H1 (cell line): ENCODE results near the gene FKBP5. TPM values are rescaled to one million over a fixed set of nuclear protein-coding genes. Genes with fewer than 3 reads are reported as not detected.

Experiments
- CTCF ChIA-PET: fragments of 300-600 bp; sonication (Branson Sonifier 250); formaldehyde crosslinking; loops from one replicate; lab custom pipeline; 2021; ENCODE audit not compliant: partially characterized antibody; lab: Charles Lee
- POLR2A ChIA-PET: fragments of 300-600 bp; sonication (Branson Sonifier 250); formaldehyde crosslinking; loops from one replicate; lab custom pipeline; 2021; ENCODE audit warnings: inconsistent platforms; ENCODE audit not compliant: partially characterized antibody; lab: Charles Lee
- DNase-seq, 2 experiments: peaks; one replicate each; pipeline versions ENCODE4 v3.0.0 to v3.0.0-alpha.2; 2010 to 2022; ENCODE audit warnings: low spot score in 2 of 2, low read depth in 1 of 2, mixed read lengths in 1 of 2
- FAIRE-seq: peaks from 2 replicates; lab custom pipeline; 2011; peaks lifted over from hg19 to GRCh38; lab: Jason Lieb, UNC
- H2AFZ ChIP-seq: 2 replicates; pipeline ENCODE4 v1.8.1; 2012; ENCODE audit warnings: low read length, inconsistent platforms
- H2AK5ac ChIP-seq: 2 replicates; pipeline ENCODE4 v1.6.1; 2013; ENCODE audit warnings: low read depth, low read length
- H2BK120ac ChIP-seq: replicated peaks from 2 replicates; pipeline ENCODE3; 2013; ENCODE audit warnings: low read depth, low read length, inconsistent platforms
- H2BK12ac ChIP-seq: 2 replicates; pipeline ENCODE4 v1.6.1; 2013; ENCODE audit warnings: low read depth, low read length
- H2BK15ac ChIP-seq: 2 replicates; pipeline ENCODE4 v1.6.1; 2013; ENCODE audit warnings: low read length
- H2BK20ac ChIP-seq: 2 replicates; pipeline ENCODE4 v1.6.1; 2013; ENCODE audit warnings: low read length
- H2BK5ac ChIP-seq: 2 replicates; pipeline ENCODE4 v1.6.1; 2013; ENCODE audit warnings: low read depth, low read length
- H3K14ac ChIP-seq: 2 replicates; pipeline ENCODE4 v1.6.1; 2013; ENCODE audit warnings: inconsistent platforms; ENCODE audit not compliant: insufficient read length
- H3K18ac ChIP-seq: 2 replicates; pipeline ENCODE4 v1.6.1; 2013; ENCODE audit warnings: low read length; ENCODE audit errors: extremely low read depth
- H3K23ac ChIP-seq: 2 replicates; pipeline ENCODE4 v1.6.1; 2013; ENCODE audit warnings: inconsistent platforms; ENCODE audit not compliant: insufficient read length
- H3K23me2 ChIP-seq: 2 replicates; pipeline ENCODE4 v1.6.1; 2013; ENCODE audit warnings: low read depth, low read length
- H3K27ac ChIP-seq: 2 replicates; pipeline ENCODE4 v1.6.1; 2011; ENCODE audit warnings: low read depth, low read length, inconsistent platforms
- H3K27me3 ChIP-seq, 4 experiments: replicated peaks in 1 of 4; 1 replicate in 1 of 4; 2 replicates in 3 of 4; pipeline versions ENCODE4 v1.6.1 to v1.8.1; 2011 to 2013; ENCODE audit warnings: low read length in 3 of 4, mild to moderate bottlenecking in 3 of 4, inconsistent platforms in 2 of 4, mixed read lengths in 2 of 4, moderate library complexity in 1 of 4; ENCODE audit not compliant: control insufficient read depth in 3 of 4, insufficient read depth in 3 of 4; ENCODE audit errors: extremely low read depth in 1 of 4
- H3K36me3 ChIP-seq, 4 experiments: 2 replicates each; pipeline versions ENCODE4 v1.6.1 to v1.8.1; 2011 to 2013; ENCODE audit warnings: mild to moderate bottlenecking in 4 of 4, low read length in 3 of 4, moderate library complexity in 2 of 4, control low read depth in 1 of 4, inconsistent platforms in 1 of 4; ENCODE audit not compliant: insufficient read depth in 4 of 4, control insufficient read depth in 2 of 4
- H3K4ac ChIP-seq: replicated peaks from 2 replicates; pipeline ENCODE3; 2013; ENCODE audit warnings: low read length, low read depth, mixed read lengths, inconsistent platforms; ENCODE audit not compliant: insufficient read length
- H3K4me1 ChIP-seq, 4 experiments: replicated peaks in 1 of 4; 1 replicate in 1 of 4; 2 replicates in 3 of 4; pipeline versions ENCODE4 v1.6.1 to v1.8.1; 2011 to 2013; ENCODE audit warnings: low read length in 3 of 4, inconsistent platforms in 2 of 4, mixed read lengths in 1 of 4; ENCODE audit not compliant: insufficient read depth in 4 of 4, control insufficient read depth in 3 of 4
- H3K4me2 ChIP-seq, 2 experiments: 2 replicates each; pipeline versions ENCODE4 v1.6.1 to v1.8.1; 2011 to 2013; ENCODE audit warnings: low read depth in 2 of 2, low read length in 2 of 2, control low read depth in 1 of 2, inconsistent platforms in 1 of 2, mild to moderate bottlenecking in 1 of 2; ENCODE audit not compliant: insufficient read depth in 1 of 2
- H3K4me3 ChIP-seq, 4 experiments: fragments of 200-600, 300-600 bp in 1 of 4; sonication (generic), shearing (Covaris generic), sonication (Bioruptor Twin) in 1 of 4; 2 replicates each; pipeline versions ENCODE4 v1.5.1 to v1.8.1; 2011 to 2016; ENCODE audit warnings: low read length in 4 of 4, low read depth in 3 of 4, control low read depth in 2 of 4, inconsistent platforms in 2 of 4, mild to moderate bottlenecking in 2 of 4, mixed read lengths in 1 of 4, moderate library complexity in 1 of 4; ENCODE audit not compliant: insufficient read depth in 2 of 4; ENCODE audit errors: extremely low read depth in 1 of 4
- H3K56ac ChIP-seq: replicated peaks from 2 replicates; pipeline ENCODE3; 2013; ENCODE audit warnings: low read depth, mild to moderate bottlenecking, mixed read lengths, low read length, inconsistent platforms; ENCODE audit not compliant: insufficient read length
- H3K79me1 ChIP-seq: 2 replicates; pipeline ENCODE4 v1.6.1; 2013; ENCODE audit warnings: low read depth, low read length, control low read depth
- H3K79me2 ChIP-seq, 2 experiments: 2 replicates each; pipeline versions ENCODE4 v1.6.1 to v1.8.1; 2012 to 2013; ENCODE audit warnings: low read length in 2 of 2, mild to moderate bottlenecking in 2 of 2, inconsistent platforms in 1 of 2; ENCODE audit not compliant: insufficient read depth in 2 of 2, control insufficient read depth in 1 of 2
- H3K9ac ChIP-seq, 4 experiments: replicated peaks in 1 of 4; 1 replicate in 1 of 4; 2 replicates in 3 of 4; pipeline versions ENCODE4 v1.6.1 to v1.8.1; 2011 to 2013; ENCODE audit warnings: low read depth in 3 of 4, low read length in 3 of 4, control low read depth in 2 of 4, mild to moderate bottlenecking in 2 of 4, moderate library complexity in 2 of 4, inconsistent platforms in 1 of 4; ENCODE audit errors: extremely low read depth in 1 of 4
- H3K9me3 ChIP-seq, 2 experiments: 2 replicates each; pipeline versions ENCODE4 v1.6.1 to v1.8.1; 2012 to 2013; ENCODE audit warnings: mild to moderate bottlenecking in 2 of 2, moderate library complexity in 2 of 2, control low read depth in 1 of 2, inconsistent platforms in 1 of 2, low read depth in 1 of 2, low read length in 1 of 2, mixed read lengths in 1 of 2; ENCODE audit not compliant: insufficient read depth in 2 of 2
- H4K20me1 ChIP-seq, 2 experiments: replicated peaks in 1 of 2; 2 replicates each; pipeline versions ENCODE3 to v1.8.1; 2011 to 2013; ENCODE audit warnings: inconsistent platforms in 2 of 2, low read length in 2 of 2, mild to moderate bottlenecking in 1 of 2; ENCODE audit not compliant: insufficient read depth in 2 of 2, control insufficient read depth in 1 of 2
- H4K5ac ChIP-seq: 2 replicates; pipeline ENCODE4 v1.6.1; 2013; ENCODE audit warnings: low read length, low read depth, mixed read lengths, inconsistent platforms; ENCODE audit not compliant: insufficient read length
- H4K8ac ChIP-seq: 2 replicates; pipeline ENCODE4 v1.8.0; 2013; ENCODE audit warnings: mild to moderate bottlenecking, moderate library complexity, low read length, inconsistent platforms; ENCODE audit not compliant: insufficient read depth; ENCODE audit errors: extremely low read depth
- H4K91ac ChIP-seq: replicated peaks from 2 replicates; pipeline ENCODE3; 2013; ENCODE audit warnings: low read length, mixed read lengths, inconsistent platforms; ENCODE audit not compliant: insufficient read length
- ATF2 ChIP-seq: IDR thresholded peaks from 2 replicates; pipeline ENCODE4 v1.6.1; 2012; ENCODE audit warnings: low read length, inconsistent platforms
- CEBPB ChIP-seq: IDR thresholded peaks from 2 replicates; pipeline ENCODE4 v1.6.1; 2012; ENCODE audit warnings: low read depth, low read length
- EP300 ChIP-seq, 2 experiments: IDR thresholded peaks; 1 replicate in 1 of 2; 2 replicates in 1 of 2; pipeline ENCODE4 v1.6.1; 2011 to 2012; ENCODE audit warnings: low read depth in 2 of 2, low read length in 2 of 2, mild to moderate bottlenecking in 2 of 2, borderline replicate concordance in 1 of 2, inconsistent platforms in 1 of 2, moderate library complexity in 1 of 2
- FOSL1 ChIP-seq: IDR thresholded peaks from 2 replicates; pipeline ENCODE4 v1.6.1; 2011; ENCODE audit warnings: mild to moderate bottlenecking, low read depth, low read length, moderate library complexity; ENCODE audit not compliant: insufficient read depth
- JUN ChIP-seq: IDR thresholded peaks from 2 replicates; pipeline ENCODE4 v1.6.1; 2011; ENCODE audit warnings: low read depth, mild to moderate bottlenecking, improper control_type of control experiment, low read length
- KDM4A ChIP-seq: IDR thresholded peaks from one replicate; pipeline ENCODE4 v1.7.1; 2012; ENCODE audit warnings: low read depth, mild to moderate bottlenecking, moderate library complexity, low read length, inconsistent platforms; ENCODE audit not compliant: severe bottlenecking
- NANOG ChIP-seq: IDR thresholded peaks from 2 replicates; pipeline ENCODE4 v1.6.1; 2011; ENCODE audit warnings: low read length, low read depth, mild to moderate bottlenecking, inconsistent platforms; ENCODE audit not compliant: insufficient read depth, poor library complexity, severe bottlenecking
- RBBP5 ChIP-seq: IDR thresholded peaks from 2 replicates; pipeline ENCODE4 v1.7.1; 2012; ENCODE audit warnings: low read depth, mild to moderate bottlenecking, inconsistent platforms, low read length, moderate library complexity, borderline replicate concordance
- ZNF274 ChIP-seq: IDR thresholded peaks from 2 replicates; pipeline ENCODE4 v1.7.0; 2012; ENCODE audit warnings: low read length, borderline replicate concordance; ENCODE audit errors: extremely low read depth
- WGBS, 2 experiments: shearing (Covaris generic) in 1 of 2; methylation state at CpG; one replicate each; pipeline versions ENCODE4 v1.1.6 to v1.1.7; 2013 to 2015; ENCODE audit warnings: low lambda C conversion rate in 2 of 2, mixed read lengths in 2 of 2, inconsistent platforms in 1 of 2, low coverage in 1 of 2, missing lambda C conversion rate in 1 of 2; ENCODE audit not compliant: insufficient replicate concordance in 2 of 2, insufficient coverage in 1 of 2, insufficient read length in 1 of 2; ENCODE audit errors: extremely low coverage in 1 of 2, missing lambda C conversion rate in 1 of 2; 5-methylcytosine and 5-hydroxymethylcytosine counted together
- polyA plus RNA-seq, 7 experiments: library from polyadenylated mRNA; depleted of rRNA in 3 of 7; stranded (reverse) in 5 of 7; unstranded in 2 of 7; fragments of >200 nt in 5 of 7; fragments of 200-250 nt in 2 of 7; gene quantifications; 1 replicate in 5 of 7; 2 replicates in 1 of 7; 4 replicates in 1 of 7; pipeline versions ENCODE4 v1.2.1 to v1.2.3, GENCODE V29; 2011 to 2013; ENCODE audit warnings: missing spikeins in 2 of 7, mixed read lengths in 2 of 7
- total RNA-seq: library from RNA; stranded (reverse); fragmentation: NEBNext Ultra II Directional; extraction: Animal tissue kit (Norgen Biotek cat#: 25700); gene quantifications from 2 replicates; pipeline ENCODE4 v1.2.1, GENCODE V29; 2021

FKBP5 gene
- total and polyA plus RNA-seq, 2 of the 8 experiments (the other 6 are each of a cell fraction or from before 2014, with no cell fraction given), result 14.3 to 40.4 TPM

- H3K79me1 ChIP-seq, result no peaks in the 10 kb centered on the region
- H3K27me3 ChIP-seq, result no peaks in the 10 kb centered on the region
- H2AFZ ChIP-seq, result no peak overlapping the region
- H3K4ac ChIP-seq, result no peak overlapping the region
- no peaks in the 10 kb centered on the region for H3K23me2 ChIP-seq
- H3K9me3 ChIP-seq, result no peaks in the 10 kb centered on the region
- no peak overlapping the region for H2BK120ac ChIP-seq
- 60% methylated on average over 8 of the region's 8 CpGs; no CpG with 5 or more reads in 1 of the 2 experiments for WGBS, 2 experiments
- no peak overlapping the region for H2BK20ac ChIP-seq
- H3K36me3 ChIP-seq, result peaks cover 0 to 4% (median 0%) of the 10 kb centered on the region in 4 experiments; a peak in 1 of 8 replicates
- FAIRE-seq (no peak), DNase-seq (peak in 1 of 2 experiments; percentile 9)
- peaks cover 0 to 2% of the 10 kb centered on the region in 2 experiments for H4K20me1 ChIP-seq
- H3K14ac ChIP-seq, result no peak overlapping the region
- H2BK12ac ChIP-seq, result no peak overlapping the region
- POLR2A ChIA-PET, result interaction anchor here (0.6 to 1.5 kb wide), 5 partner anchors 28 to 426 kb away, joined by 3 to 4 read pairs (median 3); partner anchors contain the start of gene MAPK14
- H3K18ac ChIP-seq, result no peak overlapping the region
- no peak overlapping the region for H3K4me3 ChIP-seq
- H4K5ac ChIP-seq, result no peak overlapping the region
- CTCF ChIA-PET, result interaction anchor here (0.7 to 3.6 kb wide), 11 partner anchors 10 to 135 kb away, joined by 3 to 26 read pairs (median 5); partner anchors contain the start of gene ARMC12
- no peak overlapping the region; the same call in 1 of the 2 replicates for H4K8ac ChIP-seq
- peak overlapping the region; percentile 15 to 22; a peak in 2 of 4 replicates for H3K4me2 ChIP-seq
- H3K23ac ChIP-seq, result no peak overlapping the region
- no peak overlapping the region for H3K27ac ChIP-seq
- no peak overlapping the region for H3K56ac ChIP-seq
- peak overlapping the region in 1 of 4 experiments; percentile 21; a peak in 1 of 7 replicates for H3K9ac ChIP-seq
- H2BK5ac ChIP-seq, result no peak overlapping the region
- H4K91ac ChIP-seq, result no peak overlapping the region
- no peak overlapping the region for H2AK5ac ChIP-seq
- H2BK15ac ChIP-seq, result no peak overlapping the region
- H3K79me2 ChIP-seq, result no peaks in the 10 kb centered on the region
- peaks cover 2 to 16% (median 7%) of the 10 kb centered on the region in 4 experiments; a peak in 5 of 7 replicates for H3K4me1 ChIP-seq
- no peak for TF ChIP-seq ATF2
- TF ChIP-seq RBBP5, result no peak
- TF ChIP-seq CEBPB, result peak; percentile 14; the same call in 1 of the 2 replicates
- peak; percentile 84 for TF ChIP-seq NANOG
- TF ChIP-seq FOSL1, result no peak
- TF ChIP-seq KDM4A, result no peak
- no peak for TF ChIP-seq JUN
- no peak for TF ChIP-seq ZNF274
- no peak for TF ChIP-seq EP300 (IDR thresholded peaks at IDR 0.05; ENCODE audit: borderline replicate concordance in 1 of 2, low read depth in 2 of 2, low read length in 2 of 2)
Measured at GRCh38 chr6:35601331-35602132, 87.2 kb downstream of the FKBP5 start.
